GM18508 (cell line): ENCODE results near the gene ENG.

Experiments
- ATAC-seq: cut with Tn5 transposase; IDR thresholded peaks from one replicate; pipeline ENCODE4 v1.9.1; 2021; ENCODE audit warnings: moderate number of reproducible peaks; ENCODE audit not compliant: insufficient read depth, unreplicated experiment

Gene ENG

DNA sequence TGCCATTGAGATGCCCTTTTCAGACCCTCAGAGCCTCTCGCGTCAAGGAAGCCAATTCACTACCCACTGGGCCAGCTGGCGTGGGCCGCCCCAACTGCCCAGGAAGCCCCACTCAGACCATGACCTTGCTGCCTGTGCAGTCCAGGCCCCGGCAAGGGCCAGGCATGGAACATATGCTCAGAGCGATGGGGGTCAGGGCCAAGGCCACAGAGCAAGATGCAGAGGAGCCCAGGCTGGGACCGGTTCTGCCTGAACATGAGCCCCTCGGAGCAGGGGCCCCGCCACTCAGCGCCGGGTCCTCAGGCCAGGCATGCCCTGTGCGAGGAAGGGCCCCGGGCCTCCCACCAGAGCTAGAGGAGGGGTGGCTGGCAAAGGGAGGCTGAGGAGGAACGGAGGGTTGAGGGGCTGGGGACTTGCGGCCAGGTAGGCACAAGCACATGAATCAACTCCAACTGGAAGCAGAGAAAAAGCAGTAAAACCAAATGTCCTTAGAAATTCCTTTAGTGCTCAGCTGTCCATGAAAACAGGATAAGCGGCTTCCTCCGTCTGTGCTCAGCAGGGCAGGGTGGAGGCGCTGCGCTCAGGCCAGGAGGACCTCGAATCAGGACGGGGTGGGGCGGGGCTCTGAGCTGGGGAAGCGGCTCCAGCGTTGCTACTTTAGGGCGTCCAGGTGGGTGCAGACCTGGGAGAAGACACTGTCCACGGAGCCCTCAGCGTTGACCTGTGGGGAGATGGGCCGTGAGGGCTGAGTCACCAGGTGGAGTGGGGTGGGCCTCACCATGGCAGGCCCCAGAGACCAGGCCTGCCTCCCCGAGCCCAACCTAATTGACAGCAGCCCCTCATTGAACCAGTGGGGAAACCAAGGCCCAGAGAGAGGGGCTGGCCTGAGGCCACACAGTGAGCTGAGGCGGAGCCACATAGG, 13.2 kb upstream of the ENG start:
- ATAC-seq: no peak

DNA sequence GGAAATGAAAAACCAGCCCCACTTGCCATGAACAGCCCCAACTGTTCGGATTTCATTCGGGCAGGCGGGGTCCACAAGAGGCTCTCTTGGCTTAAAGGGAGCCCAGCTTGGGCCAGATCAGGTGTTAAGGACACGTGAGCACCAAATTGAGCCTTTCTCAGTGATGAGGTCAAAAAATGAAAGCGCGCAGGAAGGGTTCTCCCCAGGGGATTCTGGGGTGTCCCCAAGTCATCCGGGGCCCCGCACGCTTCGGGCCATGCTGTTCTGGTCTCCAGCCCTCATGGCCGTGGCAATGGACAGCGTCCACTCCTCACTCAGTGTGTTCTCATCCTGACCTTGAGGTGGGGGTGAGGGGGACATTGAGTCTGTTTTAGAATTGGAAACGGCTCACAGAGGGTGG, 12.1 kb upstream of the ENG start:
- no peak for ATAC-seq

DNA sequence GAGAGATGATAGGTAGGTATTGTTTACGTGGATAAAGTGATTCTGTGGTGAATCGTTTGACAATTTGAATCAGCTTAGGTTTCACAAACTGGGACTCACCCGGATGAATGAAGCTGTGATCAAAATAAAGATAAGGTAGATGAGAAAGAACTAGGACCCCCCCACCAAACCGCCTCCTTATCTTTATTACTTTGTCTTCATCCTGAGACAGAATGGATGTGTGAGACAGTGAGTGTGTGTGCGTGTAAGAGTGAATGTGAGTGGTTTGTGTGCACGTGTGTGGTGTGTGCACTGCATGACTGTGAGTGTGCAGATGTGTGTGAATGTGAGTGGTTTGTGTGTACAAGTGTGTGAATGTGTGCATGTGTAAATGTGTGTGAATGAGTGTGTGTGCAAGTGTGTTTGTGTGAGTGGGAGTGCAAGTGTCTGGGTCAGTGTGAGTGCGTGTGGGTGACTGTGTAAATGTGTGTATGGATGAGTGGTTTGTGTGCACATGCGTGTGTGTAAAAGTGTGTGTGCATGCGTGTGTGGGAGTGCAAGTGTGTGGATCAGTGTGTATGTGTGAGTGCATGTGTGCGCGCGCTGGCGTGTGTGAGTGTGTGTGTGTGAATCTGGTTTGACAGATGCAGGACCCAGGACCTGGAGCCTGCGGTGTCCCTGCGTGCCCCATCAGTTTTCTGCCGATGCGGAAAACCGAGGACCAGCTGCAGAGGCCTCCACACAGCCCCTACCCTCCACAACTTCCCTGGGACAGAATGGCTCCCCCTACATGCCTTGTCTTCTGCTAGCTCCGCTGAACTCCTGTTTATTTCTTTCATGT, 11.4 kb upstream of the ENG start:
- ATAC-seq: no peak

DNA sequence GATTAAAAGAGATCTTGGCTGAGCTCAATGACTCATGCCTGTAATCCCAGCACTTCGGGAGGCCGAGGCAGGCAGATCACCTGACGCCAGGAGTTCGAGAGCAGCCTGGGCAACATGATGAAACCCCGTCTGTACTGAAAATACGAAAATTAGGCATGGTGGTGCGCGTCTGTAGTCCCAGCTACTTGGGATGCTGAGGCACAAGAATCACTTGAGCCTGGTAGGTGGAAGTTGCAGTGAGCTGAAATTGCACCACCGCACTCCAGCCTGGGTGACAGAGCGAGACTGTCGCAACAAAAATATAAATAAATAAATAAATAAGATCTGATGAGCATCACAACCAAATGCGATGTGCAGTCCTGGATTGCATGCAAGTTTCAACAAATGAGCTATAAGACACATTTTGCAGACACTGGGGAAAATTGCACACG, 8.7 kb upstream of the ENG start:
- no peak for ATAC-seq

DNA sequence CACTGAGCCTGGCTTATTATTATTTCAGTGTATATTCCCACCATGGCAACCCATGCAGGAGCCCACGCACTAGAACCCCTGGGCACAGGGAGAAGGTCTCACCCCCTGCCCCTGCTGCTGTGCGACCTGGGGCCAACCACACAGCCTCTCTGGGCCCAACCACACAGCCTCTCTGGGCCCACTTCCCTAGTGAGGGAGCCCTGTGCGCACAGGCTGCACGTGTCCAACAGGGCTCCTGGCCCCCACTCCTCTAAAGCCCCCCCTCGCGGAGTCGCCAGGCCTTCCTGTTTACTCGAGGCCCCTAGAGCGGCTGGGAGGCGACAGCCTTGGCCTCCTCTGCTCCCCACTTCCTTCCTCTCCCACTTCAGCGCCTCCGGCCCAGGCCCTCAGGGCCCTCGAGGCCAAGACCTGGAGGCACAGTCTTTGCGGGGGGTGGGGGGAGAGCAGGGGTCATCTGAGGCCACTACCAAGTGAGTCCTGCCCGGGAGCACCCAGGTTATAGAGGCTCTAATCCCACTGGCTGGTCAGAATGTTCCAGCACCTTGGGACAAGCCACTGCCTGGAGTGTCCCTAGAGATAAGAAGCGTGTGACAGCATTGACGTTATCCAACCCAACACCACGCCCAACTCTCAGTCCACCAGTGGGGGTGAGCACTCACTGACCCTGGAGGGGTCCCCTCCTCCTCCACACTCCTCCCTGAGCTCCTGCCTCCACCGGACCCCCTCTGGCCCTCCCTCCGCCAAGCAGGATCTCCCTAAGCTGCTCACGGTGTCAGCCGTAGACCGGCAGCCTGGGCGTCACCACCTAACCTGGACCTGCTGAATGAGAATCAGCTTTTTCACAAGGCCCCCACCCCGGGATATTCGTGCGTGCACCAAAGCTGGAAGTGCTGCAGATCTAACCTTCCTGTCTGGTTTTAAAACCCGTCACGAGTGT, 7.9 kb upstream of the ENG start:
- no peak for ATAC-seq

DNA sequence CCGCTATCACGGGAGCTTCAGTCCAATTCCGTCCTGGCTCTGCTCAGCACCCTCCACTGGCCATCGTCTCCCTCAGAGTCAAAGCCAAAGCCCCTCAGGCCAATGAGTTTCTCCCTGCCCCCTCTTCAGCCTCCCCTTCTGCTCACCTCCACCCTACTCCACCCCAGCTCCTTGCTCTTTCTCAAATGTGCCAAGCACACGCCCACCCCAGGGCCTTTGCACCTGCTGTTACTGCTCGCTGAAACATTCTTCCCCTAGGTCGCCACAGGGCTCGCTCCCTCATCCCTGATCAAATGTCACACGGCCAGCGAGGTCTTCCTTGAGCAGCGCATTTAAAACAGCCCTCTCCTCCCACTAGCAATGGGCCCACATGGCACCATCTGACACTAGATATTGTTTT, 6.3 kb upstream of the ENG start:
- ATAC-seq: no peak

DNA sequence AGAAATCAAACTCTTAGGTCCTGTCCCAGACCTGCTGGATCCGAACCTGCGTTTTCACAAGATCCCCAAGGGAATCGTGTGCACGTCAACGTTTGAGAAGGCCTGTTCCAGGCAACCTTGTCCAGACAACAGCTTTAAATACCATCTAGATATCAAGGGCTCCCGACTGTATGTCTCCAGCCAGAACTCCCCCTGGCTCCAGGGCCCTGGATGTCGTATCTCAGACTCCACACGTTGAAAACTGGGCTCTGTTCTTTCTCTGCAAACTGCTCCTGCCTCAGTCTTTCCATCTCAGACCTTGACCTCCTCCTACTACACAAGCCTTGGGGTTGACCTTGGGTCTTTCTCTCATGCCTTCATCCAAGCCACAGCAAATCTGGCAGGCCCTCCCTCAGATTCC, 5.8 kb upstream of the ENG start:
- ATAC-seq: no peak

DNA sequence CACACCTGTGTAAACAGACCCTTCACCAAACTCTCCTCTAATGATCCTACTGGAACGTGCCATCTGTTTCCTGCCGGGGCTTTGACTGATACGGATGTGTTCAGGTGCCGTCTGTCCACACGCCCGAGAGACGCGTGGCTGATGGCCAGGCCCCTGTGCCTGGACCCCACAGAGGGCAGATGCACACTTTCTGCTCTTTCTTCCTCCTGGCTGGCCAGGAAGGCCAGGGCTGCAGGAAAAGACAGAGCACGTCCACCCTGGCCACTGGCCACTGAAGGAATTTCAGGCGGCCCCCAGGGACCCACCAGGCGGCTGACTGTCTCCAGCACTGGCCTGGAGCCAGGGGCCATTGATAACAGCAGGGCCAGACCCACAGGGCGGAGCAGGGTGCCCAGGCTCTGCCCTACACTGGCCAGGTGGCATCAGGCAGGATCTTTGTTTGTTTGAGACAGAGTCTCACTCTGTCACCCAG, 3.6 kb upstream of the ENG start:
- ATAC-seq: no peak

DNA sequence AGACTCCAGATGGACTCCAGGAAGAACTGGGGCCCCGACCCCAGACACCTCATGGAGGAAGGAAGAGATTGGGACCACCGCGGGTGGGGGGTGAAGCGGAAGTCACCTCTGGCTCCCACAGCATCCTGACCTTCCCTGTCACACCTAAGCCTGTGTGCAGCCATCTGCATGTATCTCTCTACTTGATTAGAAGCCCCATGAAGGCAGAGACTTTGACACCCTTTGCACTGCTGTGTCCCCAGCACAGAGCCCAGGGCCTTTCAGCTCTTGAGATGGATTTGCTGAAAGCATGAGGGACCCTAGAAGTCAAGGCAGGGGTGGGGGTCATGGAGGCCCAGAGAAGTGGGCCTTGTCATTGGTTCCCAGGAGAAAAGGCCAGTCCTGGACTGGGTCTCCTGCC, 2.8 kb upstream of the ENG start:
- no peak for ATAC-seq

DNA sequence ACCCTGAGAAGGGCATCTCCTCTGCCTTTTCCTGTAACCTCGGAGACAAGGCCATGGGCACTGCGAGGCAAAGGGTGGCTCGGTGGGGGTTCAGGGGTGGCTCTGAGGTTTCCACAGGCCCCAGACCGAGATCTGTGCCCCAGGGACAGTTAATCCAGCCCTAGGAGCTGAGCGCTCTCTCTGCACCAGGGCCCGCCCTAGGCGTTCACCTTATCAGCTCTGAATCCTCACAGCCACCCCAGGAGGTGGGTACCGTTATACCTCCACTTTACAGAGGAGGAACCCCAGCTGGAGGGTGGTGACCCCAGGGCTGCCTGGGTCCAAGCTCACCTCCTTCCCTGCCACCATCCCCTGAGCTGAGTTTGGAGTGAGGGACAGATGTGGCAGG, 2.3 kb upstream of the ENG start:
- ATAC-seq: no peak

DNA sequence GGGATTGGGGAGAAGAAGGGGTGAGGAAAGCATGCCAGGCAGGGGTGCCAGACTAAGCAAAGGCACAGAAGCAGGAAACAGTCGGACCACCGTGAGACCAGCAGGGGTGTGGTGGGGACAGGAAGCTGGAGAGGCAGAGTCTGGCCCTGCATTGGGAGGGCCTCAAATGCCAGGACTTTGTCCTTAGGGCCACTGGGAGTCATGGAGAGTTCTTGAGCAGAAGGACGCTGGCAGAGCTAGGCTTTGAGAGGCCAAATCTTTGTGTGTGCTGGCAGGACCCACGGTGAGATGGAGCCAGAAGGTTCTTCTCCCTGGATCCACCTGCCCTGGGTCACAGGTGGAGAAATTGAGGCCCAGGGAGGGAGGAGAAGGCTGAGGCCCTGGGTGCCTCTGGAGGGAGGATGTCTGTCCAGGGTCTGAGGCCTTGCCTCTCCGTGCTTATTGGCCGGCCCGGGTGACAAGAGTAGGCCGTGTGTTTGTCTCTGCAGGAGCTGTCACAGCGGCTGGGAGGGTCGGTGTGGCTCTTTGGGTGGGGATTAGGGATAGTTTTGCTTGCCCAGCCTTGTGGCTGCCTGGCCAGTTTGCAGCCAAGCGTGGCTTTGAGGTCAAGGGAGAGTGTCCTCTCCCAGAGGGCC, 1.8 kb upstream of the ENG start:
- no peak for ATAC-seq

DNA sequence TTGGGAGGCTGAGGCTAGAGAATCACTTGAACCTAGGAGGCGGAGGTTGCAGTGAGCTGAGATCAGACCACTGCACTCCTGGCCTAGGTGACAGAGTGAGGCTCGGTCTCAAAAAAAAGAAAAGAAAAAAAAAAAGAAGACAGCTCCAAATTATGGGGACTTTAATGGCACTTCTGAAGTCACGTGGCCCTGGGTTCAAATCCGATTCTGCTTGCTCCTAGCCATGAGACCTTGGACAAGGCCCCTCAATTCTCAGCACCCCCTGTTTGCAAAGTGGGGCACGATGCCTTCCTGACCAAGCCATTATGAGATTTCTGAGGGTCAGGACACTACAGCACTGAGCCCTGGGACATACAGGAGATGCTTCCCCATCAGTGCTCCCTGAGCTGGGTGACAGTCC, 1.1 kb upstream of the ENG start:
- no peak for ATAC-seq

DNA sequence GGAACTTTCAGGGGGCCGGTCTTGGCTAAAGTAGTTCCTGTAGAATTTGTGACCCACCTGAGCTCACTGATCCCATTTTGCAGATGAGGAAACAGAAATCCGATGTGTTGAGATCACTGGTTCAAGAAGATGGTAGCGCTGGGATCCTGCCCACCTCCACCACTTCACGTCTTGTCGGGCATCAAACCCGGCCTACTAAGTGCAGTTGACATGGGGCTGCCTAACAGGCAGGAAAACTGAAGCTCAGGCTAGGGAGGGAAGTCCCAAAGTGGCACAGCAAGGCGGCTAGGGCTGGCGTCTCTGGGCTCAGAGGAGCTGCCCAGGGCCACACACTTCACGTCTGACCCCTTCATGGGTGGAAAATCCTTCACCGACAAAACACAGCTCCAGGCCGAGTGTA, 502 bp upstream of the ENG start:
- ATAC-seq: no peak

DNA sequence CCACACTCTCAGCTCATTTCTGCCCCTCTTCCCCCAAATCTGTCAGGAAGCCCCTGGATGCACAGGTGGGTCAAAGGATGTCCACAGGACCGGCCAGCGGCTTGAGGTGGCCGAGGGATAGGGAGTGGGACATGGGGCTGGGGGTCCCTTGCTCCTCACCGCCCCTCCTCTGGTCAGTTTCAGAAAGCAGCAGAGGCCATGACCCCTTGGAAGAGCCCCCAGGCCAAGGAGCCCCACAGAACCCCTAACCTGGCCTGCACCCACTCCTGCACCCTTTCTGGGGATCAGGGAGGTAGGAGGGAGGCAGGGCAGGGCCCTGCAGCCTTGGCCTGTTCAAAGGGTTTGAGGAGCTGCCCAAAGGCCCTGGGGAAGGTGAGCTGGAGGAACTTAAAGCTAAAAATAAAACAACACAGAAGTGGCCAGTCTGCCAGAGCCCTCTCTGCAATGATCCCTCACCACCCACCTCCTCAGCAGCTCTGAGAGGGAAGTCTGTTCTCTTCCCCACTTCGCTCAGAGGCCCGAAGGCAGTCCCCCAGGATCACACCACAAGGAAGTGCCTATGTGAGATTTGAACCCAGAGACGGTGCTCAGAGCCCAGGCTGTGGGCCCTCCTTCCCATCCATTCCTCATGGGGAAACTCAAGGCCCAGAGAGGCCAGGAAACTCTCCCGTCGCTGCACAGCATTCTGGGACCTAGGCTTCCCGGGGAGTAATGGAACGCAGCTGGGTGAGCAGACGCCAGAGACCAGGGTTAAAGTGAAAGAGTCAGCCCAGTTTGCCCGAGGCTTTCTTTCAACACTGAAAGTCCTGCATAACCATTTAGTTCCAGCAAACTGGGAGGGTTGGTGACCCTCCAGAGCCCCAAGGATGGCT, 910 bp downstream of the ENG start:
- ATAC-seq: no peak

DNA sequence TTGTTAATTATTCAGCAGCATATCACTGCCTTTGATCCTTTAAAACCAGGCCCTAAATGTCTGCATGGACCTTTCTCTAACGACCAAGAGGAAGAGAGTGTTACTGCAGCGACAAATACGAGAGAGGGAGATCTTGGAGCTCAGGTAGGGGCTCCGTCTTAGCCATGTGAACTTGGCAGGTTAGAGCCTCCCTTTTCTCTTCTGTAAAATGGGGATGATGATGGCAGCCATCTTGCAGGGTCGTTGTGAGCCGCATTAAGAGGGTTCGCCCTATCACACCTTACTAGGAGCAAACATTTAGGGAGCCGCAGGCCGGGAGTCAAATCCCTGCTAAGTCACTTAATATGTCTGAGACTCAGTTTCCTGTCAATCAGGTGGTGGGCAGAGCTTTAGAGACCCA, 1.6 kb downstream of the ENG start:
- no peak for ATAC-seq

DNA sequence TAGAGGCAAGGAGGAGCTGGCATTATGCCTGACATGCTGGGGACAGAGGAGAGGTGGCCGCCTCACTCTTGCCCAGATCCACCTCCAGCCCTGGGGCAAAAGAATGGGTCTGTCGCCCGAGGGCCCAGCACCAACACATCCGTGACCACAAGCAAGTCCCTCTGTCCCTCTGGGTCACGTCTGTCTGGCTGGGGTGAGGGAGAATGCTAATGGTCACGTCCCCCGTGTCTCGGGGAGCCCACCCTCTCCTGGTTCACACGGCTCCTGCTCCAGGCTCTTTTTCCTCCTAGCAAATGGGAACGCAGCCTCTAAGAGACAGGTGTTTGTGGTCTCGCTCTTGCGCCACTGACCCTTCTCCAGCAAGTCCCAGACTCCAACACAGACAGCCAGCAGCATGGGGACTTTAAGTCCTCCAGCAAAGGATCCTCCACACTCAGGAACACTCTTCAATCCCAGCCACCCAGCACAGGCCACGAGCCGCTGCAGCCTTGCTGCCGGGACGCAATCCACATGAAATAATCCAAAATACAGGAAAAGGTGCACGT, 4.1 kb downstream of the ENG start:
- ATAC-seq: no peak

DNA sequence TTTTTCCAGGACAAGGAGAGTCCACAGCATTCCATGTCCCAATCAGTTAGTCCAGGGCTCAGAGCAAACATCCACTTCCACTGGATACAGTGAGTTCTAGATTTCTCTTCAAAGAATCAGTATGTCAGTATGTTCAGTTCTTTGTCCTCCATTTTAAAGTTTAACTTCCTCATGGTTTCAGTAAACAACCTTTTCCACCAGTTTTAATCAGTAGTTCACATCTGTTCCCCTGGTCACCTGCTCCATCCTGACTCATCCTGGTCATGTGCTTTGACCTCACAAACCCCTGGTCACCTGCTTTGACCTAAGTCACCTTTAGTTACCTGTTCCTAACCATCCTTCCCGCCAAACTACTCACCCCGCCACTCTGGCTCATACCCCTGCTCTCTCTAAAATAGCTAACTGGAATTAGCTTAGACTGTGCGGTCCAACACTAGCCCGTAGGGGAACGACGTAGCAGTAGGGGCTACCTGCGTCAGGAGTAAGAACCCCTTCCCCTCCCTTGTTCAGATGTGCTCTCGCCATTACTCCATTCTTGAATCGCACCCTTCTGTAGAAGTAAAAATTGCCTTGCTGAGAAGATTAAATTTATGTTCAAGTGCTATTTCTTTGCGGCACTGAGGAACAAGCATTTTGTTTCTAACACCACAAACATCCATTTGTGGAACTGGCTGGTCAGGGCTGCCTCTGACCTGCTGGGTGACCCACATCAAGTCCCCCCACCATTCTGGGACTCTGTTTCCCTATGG, 5.5 kb downstream of the ENG start:
- ATAC-seq: no peak
